GM21367 (cell line): ENCODE results near the gene SYNE1.

ENCODE experiments used
- ATAC-seq: cut with Tn5 transposase; IDR thresholded peaks from one replicate; pipeline ENCODE4 v1.9.1; 2021; ENCODE audit not compliant: unreplicated experiment

SYNE1 gene

GRCh38 chr6:152323376-152323775 is 313.8 kb downstream of the SYNE1 start:
- ATAC-seq, result no peak

- no peak for ATAC-seq
Observed at GRCh38 chr6:152318278-152318677, 318.9 kb downstream of the SYNE1 start.

- no peak for ATAC-seq
Observed at GRCh38 chr6:152316024-152316423, 321.1 kb downstream of the SYNE1 start.

GRCh38 chr6:152314483-152314832 is 322.7 kb downstream of the SYNE1 start:
- no peak for ATAC-seq

GRCh38 chr6:152313542-152314482 is 323.4 kb downstream of the SYNE1 start:
- no peak for ATAC-seq

- no peak for ATAC-seq
Observed at GRCh38 chr6:152312434-152312833, 324.7 kb downstream of the SYNE1 start.

GRCh38 chr6:152310371-152310954 is 326.7 kb downstream of the SYNE1 start:
- no peak for ATAC-seq

GRCh38 chr6:152309648-152310047 is 327.5 kb downstream of the SYNE1 start:
- peak; percentile 68 for ATAC-seq

- ATAC-seq, result no peak
Observed at GRCh38 chr6:152309006-152309405, 328.2 kb downstream of the SYNE1 start.

- no peak for ATAC-seq
Observed at GRCh38 chr6:152308306-152308705, 328.9 kb downstream of the SYNE1 start.

- no peak for ATAC-seq
Observed at GRCh38 chr6:152305672-152306071, 331.5 kb downstream of the SYNE1 start.

GRCh38 chr6:152301765-152302568 is 335.2 kb downstream of the SYNE1 start:
- peak; percentile 90 for ATAC-seq

- ATAC-seq, result no peak
Observed at GRCh38 chr6:152301021-152301764, 336.0 kb downstream of the SYNE1 start.

GRCh38 chr6:152300517-152300916 is 336.6 kb downstream of the SYNE1 start:
- ATAC-seq, result no peak

- ATAC-seq, result no peak
Observed at GRCh38 chr6:152298848-152299735, 338.1 kb downstream of the SYNE1 start.

- ATAC-seq, result no peak
Observed at GRCh38 chr6:152298055-152298647, 339.0 kb downstream of the SYNE1 start.

GRCh38 chr6:152296648-152297376 is 340.4 kb downstream of the SYNE1 start:
- ATAC-seq, result no peak

GRCh38 chr6:152295920-152296319 is 341.2 kb downstream of the SYNE1 start:
- ATAC-seq, result no peak

GRCh38 chr6:152295346-152295745 is 341.8 kb downstream of the SYNE1 start:
- ATAC-seq, result no peak
